HFFc6 (cell line): ENCODE measurements around the gene CELA1. TPM values are rescaled to one million over a fixed set of nuclear protein-coding genes. Genes with fewer than 3 reads are reported as not detected.
A peak's percentile ranks its signal among the peaks of the same experiment; 100 is the strongest.
"Not testable (repeated sequence)": the region's sequence is repeated elsewhere in the genome, so short reads cannot be mapped to it uniquely, and the experiment has no call there.

Experiments
- DNase-seq: peaks from one replicate; pipeline ENCODE4 v3.0.0-alpha.2; 2018
- H3K27ac Mint-ChIP-seq: 2 replicates; pipeline ENCODE4 v1.8.0; 2020; ENCODE audit warnings: mild to moderate bottlenecking, mixed read lengths
- H3K27me3 Mint-ChIP-seq: 2 replicates; pipeline ENCODE4 v1.8.0; 2021; ENCODE audit warnings: mild to moderate bottlenecking, moderate library complexity, mixed read lengths; ENCODE audit not compliant: insufficient read depth
- H3K36me3 Mint-ChIP-seq: 2 replicates; pipeline ENCODE4 v1.8.0; 2021; ENCODE audit warnings: low read depth, mixed read lengths
- H3K4me1 Mint-ChIP-seq: 2 replicates; pipeline ENCODE4 v1.8.0; 2020; ENCODE audit warnings: low read depth, mixed read lengths
- H3K4me3 Mint-ChIP-seq: 2 replicates; pipeline ENCODE4 v1.8.0; 2020; ENCODE audit warnings: mild to moderate bottlenecking, moderate library complexity, mixed read lengths
- H3K9me3 Mint-ChIP-seq: 2 replicates; pipeline ENCODE4 v1.8.0; 2020; ENCODE audit warnings: mild to moderate bottlenecking, mixed read lengths
- total RNA-seq, 6 experiments: library from RNA; stranded (reverse); fragmentation: NEBNext Ultra II Directional; extraction: Animal tissue kit (Norgen Biotek cat#: 25700); gene quantifications; 2 replicates in 1 of 6; 3 replicates in 5 of 6; pipeline ENCODE4 v1.2.3, GENCODE V29; 2021
- TF ChIP-seq, protein P1 (sequence below): fragments of 200-600 bp; sonication (generic); IDR thresholded peaks from 2 replicates; pipeline ENCODE4 v1.5.0; 2021; ENCODE audit warnings: antibody characterized with exemption, mild to moderate bottlenecking

Gene CELA1
- total RNA-seq, 6 experiments from 2014 or later, result not detected

- no peak overlapping the region for H3K27ac Mint-ChIP-seq
- H3K4me1 Mint-ChIP-seq, result peaks cover 21% of the 10 kb centered on the region
- peak overlapping the region; percentile 13; the same call in 1 of the 2 replicates for H3K4me3 Mint-ChIP-seq
- TF ChIP-seq, protein P1, sequence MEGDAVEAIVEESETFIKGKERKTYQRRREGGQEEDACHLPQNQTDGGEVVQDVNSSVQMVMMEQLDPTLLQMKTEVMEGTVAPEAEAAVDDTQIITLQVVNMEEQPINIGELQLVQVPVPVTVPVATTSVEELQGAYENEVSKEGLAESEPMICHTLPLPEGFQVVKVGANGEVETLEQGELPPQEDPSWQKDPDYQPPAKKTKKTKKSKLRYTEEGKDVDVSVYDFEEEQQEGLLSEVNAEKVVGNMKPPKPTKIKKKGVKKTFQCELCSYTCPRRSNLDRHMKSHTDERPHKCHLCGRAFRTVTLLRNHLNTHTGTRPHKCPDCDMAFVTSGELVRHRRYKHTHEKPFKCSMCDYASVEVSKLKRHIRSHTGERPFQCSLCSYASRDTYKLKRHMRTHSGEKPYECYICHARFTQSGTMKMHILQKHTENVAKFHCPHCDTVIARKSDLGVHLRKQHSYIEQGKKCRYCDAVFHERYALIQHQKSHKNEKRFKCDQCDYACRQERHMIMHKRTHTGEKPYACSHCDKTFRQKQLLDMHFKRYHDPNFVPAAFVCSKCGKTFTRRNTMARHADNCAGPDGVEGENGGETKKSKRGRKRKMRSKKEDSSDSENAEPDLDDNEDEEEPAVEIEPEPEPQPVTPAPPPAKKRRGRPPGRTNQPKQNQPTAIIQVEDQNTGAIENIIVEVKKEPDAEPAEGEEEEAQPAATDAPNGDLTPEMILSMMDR, result no peak
- H3K36me3 Mint-ChIP-seq, result no peaks in the 10 kb centered on the region
- no peak for DNase-seq
- no peaks in the 10 kb centered on the region for H3K9me3 Mint-ChIP-seq
- H3K27me3 Mint-ChIP-seq, result peaks cover 3% of the 10 kb centered on the region
Observed at GRCh38 chr12:51320695-51321320, 25.7 kb downstream of the CELA1 start.

GRCh38 chr12:51320311-51320694 is 26.2 kb downstream of the CELA1 start:
- Mint-ChIP-seq H3K4me1 (peaks cover 21% of the 10 kb centered on the region), H3K27ac (no peak overlapping the region), H3K4me3 (no peak overlapping the region), H3K36me3 (no peaks in the 10 kb centered on the region), H3K9me3 (no peaks in the 10 kb centered on the region), H3K27me3 (peaks cover 3% of the 10 kb centered on the region)
- DNase-seq, result no peak
- TF ChIP-seq, protein P1, result no peak

DNA sequence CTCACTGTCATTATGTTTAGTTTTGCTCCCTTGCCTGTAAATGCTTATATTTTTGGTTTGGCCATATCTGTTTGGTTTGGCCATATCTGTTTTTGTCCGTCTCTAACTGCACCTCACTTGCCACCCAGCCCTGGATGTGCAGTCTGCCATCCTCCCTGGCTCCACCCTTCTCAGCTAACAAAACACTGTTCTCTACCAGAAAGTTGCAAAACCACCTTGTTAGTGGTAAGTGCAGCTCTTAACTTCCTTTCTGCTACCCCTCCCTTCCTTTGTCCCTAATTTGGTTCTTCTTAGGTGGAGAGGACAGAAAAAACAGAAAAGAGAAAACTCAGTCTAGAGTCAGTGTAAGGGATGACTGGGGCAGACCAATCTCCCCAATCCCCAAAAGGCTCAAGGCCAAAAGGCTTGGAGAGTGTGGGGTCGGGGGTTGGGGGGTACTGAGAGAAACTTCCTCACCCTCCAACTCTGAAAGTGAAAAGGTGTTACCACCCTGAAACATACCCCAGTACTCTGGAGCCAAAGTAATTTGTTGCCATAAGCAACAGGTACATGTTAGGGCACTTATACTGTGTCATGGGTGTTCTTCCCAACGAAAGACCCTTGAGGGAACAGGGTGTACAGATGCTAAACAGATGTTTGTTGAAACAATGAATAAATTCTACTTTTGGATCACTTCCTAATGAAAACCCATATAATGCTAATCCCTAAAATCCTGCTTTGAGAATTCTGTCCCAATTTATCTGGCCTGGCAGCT is 27.5 kb downstream of the CELA1 start:
- Mint-ChIP-seq H3K27ac (no peak overlapping the region), H3K4me1 (peaks cover 21% of the 10 kb centered on the region), H3K27me3 (peaks cover 3% of the 10 kb centered on the region), H3K4me3 (no peak overlapping the region), H3K9me3 (no peaks in the 10 kb centered on the region), H3K36me3 (no peaks in the 10 kb centered on the region)
- TF ChIP-seq, protein P1, result no peak
- no peak for DNase-seq

GRCh38 chr12:51318057-51318806 is 28.2 kb downstream of the CELA1 start:
- not testable (repeated sequence) for H3K36me3 Mint-ChIP-seq, H3K27me3 Mint-ChIP-seq, H3K4me3 Mint-ChIP-seq, H3K27ac Mint-ChIP-seq, DNase-seq, H3K9me3 Mint-ChIP-seq
- peaks cover 21% of the 10 kb centered on the region for H3K4me1 Mint-ChIP-seq

DNA sequence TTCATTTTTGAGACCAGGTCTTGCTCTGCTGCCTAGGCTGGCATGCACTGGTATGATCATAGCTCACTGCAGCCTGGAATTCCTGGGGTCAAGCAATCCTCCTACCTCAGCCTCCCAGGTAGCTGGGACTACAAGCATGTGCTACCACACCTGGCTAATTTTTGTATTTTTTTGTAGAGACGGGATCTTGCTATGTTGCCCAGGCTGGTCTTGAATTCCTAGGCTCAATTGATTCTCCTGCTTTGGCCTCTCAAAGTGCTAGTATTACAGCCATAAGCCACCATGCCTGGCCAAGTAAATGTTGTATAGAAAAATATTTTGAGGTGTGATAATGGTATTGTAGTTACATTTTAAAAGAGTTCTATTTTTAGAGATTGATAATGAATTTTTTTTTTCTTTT is 35.1 kb downstream of the CELA1 start:
- H3K4me1 Mint-ChIP-seq, result peaks cover 20% of the 10 kb centered on the region
- H3K27me3 Mint-ChIP-seq, result no peaks in the 10 kb centered on the region; the same call in none of the 2 replicates
- H3K27ac Mint-ChIP-seq, result no peak overlapping the region
- TF ChIP-seq, protein P1, result no peak
- no peaks in the 10 kb centered on the region for H3K36me3 Mint-ChIP-seq
- DNase-seq, result no peak
- no peaks in the 10 kb centered on the region for H3K9me3 Mint-ChIP-seq
- no peak overlapping the region for H3K4me3 Mint-ChIP-seq
